HUES48 (cell line): ENCODE measurements around the gene RAB3GAP2.

ENCODE experiments used
- H3K27ac ChIP-seq: one replicate; pipeline ENCODE4 v1.7.0; 2013; ENCODE audit warnings: low read depth, low read length, inconsistent platforms
- H3K27me3 ChIP-seq: 2 replicates; pipeline ENCODE4 v1.6.1; 2013; ENCODE audit warnings: mild to moderate bottlenecking, low read length; ENCODE audit not compliant: control insufficient read depth, insufficient read depth
- H3K36me3 ChIP-seq: 2 replicates; pipeline ENCODE4 v1.6.1; 2013; ENCODE audit warnings: low read length; ENCODE audit not compliant: control insufficient read depth, insufficient read depth
- H3K4me1 ChIP-seq: 2 replicates; pipeline ENCODE4 v1.6.1; 2013; ENCODE audit warnings: mild to moderate bottlenecking, low read length; ENCODE audit not compliant: control insufficient read depth, insufficient read depth
- H3K4me3 ChIP-seq: 2 replicates; pipeline ENCODE4 v1.5.1; 2013; ENCODE audit warnings: mild to moderate bottlenecking, low read depth, low read length
- H3K9ac ChIP-seq: 2 replicates; pipeline ENCODE4 v1.6.1; 2013; ENCODE audit warnings: mild to moderate bottlenecking, low read depth, low read length, moderate library complexity
- H3K9me3 ChIP-seq: 2 replicates; pipeline ENCODE4 v1.6.1; 2013; ENCODE audit warnings: low read length; ENCODE audit not compliant: control insufficient read depth, insufficient read depth

Gene RAB3GAP2

GRCh38 chr1:220144051-220144450 is 128.2 kb downstream of the RAB3GAP2 start:
- peaks cover 80% of the 10 kb centered on the region for H3K36me3 ChIP-seq
- no peak overlapping the region for H3K9ac ChIP-seq
- no peaks in the 10 kb centered on the region for H3K4me1 ChIP-seq
- no peaks in the 10 kb centered on the region for H3K9me3 ChIP-seq
- H3K27ac ChIP-seq: no peak overlapping the region
- H3K27me3 ChIP-seq: no peaks in the 10 kb centered on the region
- no peak overlapping the region for H3K4me3 ChIP-seq

GRCh38 chr1:220139966-220140365 is 132.3 kb downstream of the RAB3GAP2 start:
- Histone ChIP-seq H3K4me1 (no peaks in the 10 kb centered on the region), H3K27me3 (no peaks in the 10 kb centered on the region), H3K4me3 (no peak overlapping the region), H3K9me3 (no peaks in the 10 kb centered on the region), H3K27ac (no peak overlapping the region), H3K9ac (no peak overlapping the region), H3K36me3 (peaks cover 77% of the 10 kb centered on the region)

- no peak overlapping the region for H3K9ac ChIP-seq
- no peak overlapping the region for H3K27ac ChIP-seq
- H3K9me3 ChIP-seq: no peaks in the 10 kb centered on the region
- no peak overlapping the region for H3K4me3 ChIP-seq
- no peaks in the 10 kb centered on the region for H3K27me3 ChIP-seq
- H3K4me1 ChIP-seq: no peaks in the 10 kb centered on the region
- peaks cover 71% of the 10 kb centered on the region for H3K36me3 ChIP-seq
Measured at GRCh38 chr1:220137019-220137786, 135.1 kb downstream of the RAB3GAP2 start.

- peaks cover 59% of the 10 kb centered on the region for H3K36me3 ChIP-seq
- H3K27ac ChIP-seq: no peak overlapping the region
- H3K9ac ChIP-seq: no peak overlapping the region
Measured at GRCh38 chr1:220135755-220136154, 136.5 kb downstream of the RAB3GAP2 start.

GRCh38 chr1:220129479-220130210 is 142.6 kb downstream of the RAB3GAP2 start:
- peaks cover 59% of the 10 kb centered on the region for H3K36me3 ChIP-seq
- no peaks in the 10 kb centered on the region for H3K9me3 ChIP-seq

More at GRCh38 chr1:220135755-220136154, 136.5 kb downstream of the RAB3GAP2 start:
- Histone ChIP-seq H3K4me1 (no peaks in the 10 kb centered on the region), H3K9me3 (no peaks in the 10 kb centered on the region), H3K4me3 (no peak overlapping the region), H3K27me3 (no peaks in the 10 kb centered on the region)

GRCh38 chr1:220127076-220127475 is 145.2 kb downstream of the RAB3GAP2 start:
- Histone ChIP-seq H3K27ac (no peak overlapping the region), H3K4me1 (0 out of 2 replicates have a peak, but pooled peaks cover 4% of the 10 kb centered on the region), H3K9ac (no peak overlapping the region), H3K9me3 (no peaks in the 10 kb centered on the region), H3K36me3 (peaks cover 41% of the 10 kb centered on the region), H3K27me3 (no peaks in the 10 kb centered on the region), H3K4me3 (no peak overlapping the region)

More at GRCh38 chr1:220129479-220130210, 142.6 kb downstream of the RAB3GAP2 start:
- no peak overlapping the region for H3K27ac ChIP-seq
- H3K4me3 ChIP-seq: no peak overlapping the region
- H3K9ac ChIP-seq: no peak overlapping the region
- H3K27me3 ChIP-seq: no peaks in the 10 kb centered on the region
- no peaks in the 10 kb centered on the region for H3K4me1 ChIP-seq

- no peaks in the 10 kb centered on the region for H3K27me3 ChIP-seq
- no peak overlapping the region for H3K27ac ChIP-seq
- H3K4me1 ChIP-seq: 0 out of 2 replicates have a peak, but pooled peaks cover 4% of the 10 kb centered on the region
- H3K4me3 ChIP-seq: no peak overlapping the region
- H3K36me3 ChIP-seq: peaks cover 39% of the 10 kb centered on the region
- H3K9ac ChIP-seq: no peak overlapping the region
- no peaks in the 10 kb centered on the region for H3K9me3 ChIP-seq
Measured at GRCh38 chr1:220124542-220124941, 147.7 kb downstream of the RAB3GAP2 start.

GRCh38 chr1:220123889-220124288 is 148.4 kb downstream of the RAB3GAP2 start:
- Histone ChIP-seq H3K27ac (no peak overlapping the region), H3K4me3 (no peak overlapping the region)

GRCh38 chr1:220123066-220123465 is 149.2 kb downstream of the RAB3GAP2 start:
- Histone ChIP-seq H3K27me3 (no peaks in the 10 kb centered on the region), H3K9me3 (no peaks in the 10 kb centered on the region), H3K36me3 (peaks cover 31% of the 10 kb centered on the region), H3K27ac (no peak overlapping the region), H3K9ac (no peak overlapping the region), H3K4me3 (no peak overlapping the region), H3K4me1 (0 out of 2 replicates have a peak, but pooled peaks cover 4% of the 10 kb centered on the region)

More at GRCh38 chr1:220123889-220124288, 148.4 kb downstream of the RAB3GAP2 start:
- Histone ChIP-seq H3K9ac (no peak overlapping the region), H3K9me3 (no peaks in the 10 kb centered on the region), H3K27me3 (no peaks in the 10 kb centered on the region), H3K4me1 (0 out of 2 replicates have a peak, but pooled peaks cover 4% of the 10 kb centered on the region), H3K36me3 (peaks cover 33% of the 10 kb centered on the region)

- Histone ChIP-seq H3K27me3 (no peaks in the 10 kb centered on the region), H3K4me1 (0 out of 2 replicates have a peak, but pooled peaks cover 4% of the 10 kb centered on the region), H3K9ac (no peak overlapping the region), H3K4me3 (no peak overlapping the region), H3K36me3 (peaks cover 28% of the 10 kb centered on the region), H3K27ac (no peak overlapping the region), H3K9me3 (no peaks in the 10 kb centered on the region)
Measured at GRCh38 chr1:220121791-220122530, 150.3 kb downstream of the RAB3GAP2 start.
